ENCODE data around the gene MRPL42. TPM values are rescaled to one million over a fixed set of nuclear protein-coding genes. Genes with fewer than 3 reads are reported as not detected.

MRPL42 gene
- total RNA-seq, 2 experiments from 2014 or later: 39.0 to 39.3 TPM

DNA sequence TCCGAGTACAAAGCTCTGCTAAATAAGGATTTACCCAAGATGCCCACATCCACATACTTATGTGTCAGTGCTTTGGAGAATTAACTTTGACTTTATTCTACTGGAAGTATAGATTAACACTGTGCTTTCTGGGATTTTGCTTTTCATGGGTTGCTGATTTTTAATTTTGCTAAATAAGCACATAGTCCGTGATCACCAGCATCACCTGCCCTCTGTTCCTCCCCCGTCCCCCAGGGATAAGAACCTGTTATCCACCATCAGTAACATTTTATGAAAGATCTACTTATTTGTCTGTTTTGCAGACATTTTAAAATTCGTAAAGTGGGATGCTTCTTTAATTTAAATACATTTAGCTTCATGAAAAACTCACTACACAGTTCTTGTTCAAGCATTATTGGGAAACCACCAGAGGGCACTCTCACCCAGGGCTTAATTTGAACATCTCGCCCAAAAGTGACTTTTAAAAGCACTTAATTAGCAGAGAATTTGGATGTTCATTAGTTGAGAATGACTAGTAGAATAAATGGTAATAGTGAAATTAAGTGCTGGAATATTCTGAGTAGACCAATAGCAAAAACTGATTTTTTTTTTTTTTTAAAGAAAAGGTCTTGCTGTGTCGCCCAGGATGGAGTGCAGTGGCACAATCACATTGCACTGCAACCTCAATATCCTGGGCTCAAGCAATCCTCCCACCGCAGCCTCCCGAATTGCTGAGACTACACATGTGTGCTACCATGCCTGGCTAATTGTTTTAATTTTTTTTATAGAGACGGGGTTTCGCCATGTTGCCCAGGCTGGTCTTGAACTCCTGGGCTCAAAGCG is 35.7 kb downstream of the MRPL42 start:
- Mint-ChIP-seq H3K9me3 (no peaks in the 10 kb centered on the region), H3K4me1 (ENCODE audit: low read depth) (no peaks in the 10 kb centered on the region), H3K27ac (no peak overlapping the region), H3K36me3 (ENCODE audit: low read depth) (peaks cover 27% of the 10 kb centered on the region), H3K27me3 (no peaks in the 10 kb centered on the region), H3K4me3 (no peak overlapping the region)
- Histone ChIP-seq H3K4me1 (ENCODE audit: insufficient read depth, low read length) (no peaks in the 10 kb centered on the region), H3K36me3 (ENCODE audit: insufficient read depth, low read length) (peaks cover 19% of the 10 kb centered on the region), H3K9me3 (ENCODE audit: control insufficient read depth in 1 of 2, insufficient read depth in 1 of 2, low read length in 2 of 2) (no peaks in the 10 kb centered on the region), H3K27ac (ENCODE audit: low read depth in 1 of 2, low read length in 2 of 2) (no peak overlapping the region), H3K27me3 (ENCODE audit: control insufficient read depth in 1 of 2, insufficient read depth in 2 of 2, low read length in 2 of 2) (no peaks in the 10 kb centered on the region), H3K4me3 (ENCODE audit: low read length) (no peak overlapping the region)
- TF ChIP-seq, protein P1, sequence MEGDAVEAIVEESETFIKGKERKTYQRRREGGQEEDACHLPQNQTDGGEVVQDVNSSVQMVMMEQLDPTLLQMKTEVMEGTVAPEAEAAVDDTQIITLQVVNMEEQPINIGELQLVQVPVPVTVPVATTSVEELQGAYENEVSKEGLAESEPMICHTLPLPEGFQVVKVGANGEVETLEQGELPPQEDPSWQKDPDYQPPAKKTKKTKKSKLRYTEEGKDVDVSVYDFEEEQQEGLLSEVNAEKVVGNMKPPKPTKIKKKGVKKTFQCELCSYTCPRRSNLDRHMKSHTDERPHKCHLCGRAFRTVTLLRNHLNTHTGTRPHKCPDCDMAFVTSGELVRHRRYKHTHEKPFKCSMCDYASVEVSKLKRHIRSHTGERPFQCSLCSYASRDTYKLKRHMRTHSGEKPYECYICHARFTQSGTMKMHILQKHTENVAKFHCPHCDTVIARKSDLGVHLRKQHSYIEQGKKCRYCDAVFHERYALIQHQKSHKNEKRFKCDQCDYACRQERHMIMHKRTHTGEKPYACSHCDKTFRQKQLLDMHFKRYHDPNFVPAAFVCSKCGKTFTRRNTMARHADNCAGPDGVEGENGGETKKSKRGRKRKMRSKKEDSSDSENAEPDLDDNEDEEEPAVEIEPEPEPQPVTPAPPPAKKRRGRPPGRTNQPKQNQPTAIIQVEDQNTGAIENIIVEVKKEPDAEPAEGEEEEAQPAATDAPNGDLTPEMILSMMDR (IDR thresholded peaks at IDR 0.05): peak; percentile 91
- POLR2A ChIA-PET: interaction anchor here (0.6 to 5.0 kb wide), 5 partner anchors 24 to 602 kb away, joined by 3 to 37 read pairs (median 4); no protein-coding TSS in a partner anchor
- CTCF ChIA-PET: interaction anchor here (0.5 to 6.8 kb wide), 18 partner anchors 9 to 1482 kb away, joined by 3 to 116 read pairs (median 4); partner anchors contain the start of gene SOCS2
- intact Hi-C loops (cut with DNase I, micrococcal nuclease): loop anchor here (2.0 to 10.0 kb wide), 10 partner anchors 66 to 1030 kb away; partner anchors contain the start of genes CRADD (in 1 of the 2) and SOCS2 (in 1 of the 2)
- DNase-seq (peak; percentile 36 to 79 (median 59)), ATAC-seq (ENCODE audit: poor library complexity) (peak; percentile 29)

DNA sequence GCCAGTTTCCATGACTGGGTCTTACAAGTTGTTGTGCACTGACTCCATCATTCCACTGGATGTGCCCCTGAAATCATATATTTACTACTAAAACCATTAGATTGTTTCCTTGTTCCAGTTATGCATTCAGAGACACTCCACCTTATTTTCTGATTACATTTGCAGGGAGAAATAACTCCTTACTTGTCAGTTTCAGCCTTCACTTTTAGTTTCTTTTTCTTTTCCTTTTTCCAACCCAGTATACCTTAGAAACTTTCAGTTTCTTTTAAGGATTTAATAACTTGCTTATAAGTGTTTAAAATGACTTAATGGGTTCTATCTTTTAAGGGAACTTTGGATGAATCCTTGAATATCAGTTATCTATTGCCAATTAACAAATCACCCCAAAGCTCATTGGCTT is 39.9 kb downstream of the MRPL42 start:
- Histone ChIP-seq H3K36me3 (ENCODE audit: insufficient read depth, low read length) (peaks cover 9% of the 10 kb centered on the region), H3K4me3 (ENCODE audit: low read length) (no peak overlapping the region), H3K27me3 (ENCODE audit: control insufficient read depth in 1 of 2, insufficient read depth in 2 of 2, low read length in 2 of 2) (no peaks in the 10 kb centered on the region), H3K4me1 (ENCODE audit: insufficient read depth, low read length) (no peaks in the 10 kb centered on the region), H3K9me3 (ENCODE audit: control insufficient read depth in 1 of 2, insufficient read depth in 1 of 2, low read length in 2 of 2) (no peaks in the 10 kb centered on the region), H3K27ac (ENCODE audit: low read depth in 1 of 2, low read length in 2 of 2) (no peak overlapping the region)
- TF ChIP-seq, protein P1 (IDR thresholded peaks at IDR 0.05): no peak
- Mint-ChIP-seq H3K9me3 (no peaks in the 10 kb centered on the region), H3K27me3 (no peaks in the 10 kb centered on the region), H3K36me3 (ENCODE audit: low read depth) (peaks cover 20% of the 10 kb centered on the region), H3K4me3 (no peak overlapping the region), H3K4me1 (ENCODE audit: low read depth) (no peaks in the 10 kb centered on the region), H3K27ac (no peak overlapping the region)
- ATAC-seq (ENCODE audit: poor library complexity): no peak
- ChIA-PET CTCF (interaction anchor here (6.8 kb wide), 1 partner anchor 595 kb away, joined by 116 read pairs; no protein-coding TSS in a partner anchor), POLR2A (no interaction called here)
- DNase-seq: no peak
- intact Hi-C loops (cut with DNase I, micrococcal nuclease): loop anchor here in 1 of 2 experiments (10.0 kb wide), 1 partner anchor 168 kb away; the partner anchor contains the start of gene CRADD

DNA sequence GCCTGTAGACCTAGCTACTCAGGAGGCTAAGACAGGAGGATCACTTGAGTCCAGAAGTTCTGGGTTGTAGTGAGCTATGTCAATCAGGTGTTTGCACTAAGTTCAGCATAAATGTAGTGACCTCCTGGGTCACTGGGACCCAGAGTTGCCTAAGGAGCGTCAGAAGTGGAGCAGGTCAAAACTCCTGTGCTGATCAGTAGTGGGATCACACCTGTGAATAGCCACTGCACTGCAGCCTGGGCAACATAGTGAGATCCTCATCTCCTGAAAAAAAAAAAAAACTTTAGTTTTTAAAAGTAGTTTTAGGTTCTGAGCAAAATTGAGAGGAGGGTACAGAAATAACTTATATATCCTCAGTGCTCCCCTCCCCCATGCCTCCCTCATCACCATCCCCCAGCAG is 42.2 kb downstream of the MRPL42 start:
- ChIA-PET POLR2A (no interaction called here), CTCF (no interaction called here)
- no peaks in the 10 kb centered on the region for H3K4me1 ChIP-seq (ENCODE audit: insufficient read depth, low read length)
- TF ChIP-seq, protein P1 (IDR thresholded peaks at IDR 0.05): no peak
- H3K36me3 ChIP-seq (ENCODE audit: insufficient read depth, low read length): peaks cover 2% of the 10 kb centered on the region
- H3K27me3 Mint-ChIP-seq: no peaks in the 10 kb centered on the region
- H3K9me3 Mint-ChIP-seq: no peaks in the 10 kb centered on the region
- DNase-seq (no peak), ATAC-seq (ENCODE audit: poor library complexity) (no peak)
- peaks cover 12% of the 10 kb centered on the region for H3K36me3 Mint-ChIP-seq (ENCODE audit: low read depth)
- no peaks in the 10 kb centered on the region for H3K27me3 ChIP-seq (ENCODE audit: control insufficient read depth in 1 of 2, insufficient read depth in 2 of 2, low read length in 2 of 2)
- no peak overlapping the region for H3K27ac Mint-ChIP-seq
- intact Hi-C loops (cut with DNase I, micrococcal nuclease): loop anchor here in 1 of 2 experiments (10.0 kb wide), 1 partner anchor 165 kb away; the partner anchor contains the start of gene CRADD
- no peak overlapping the region for H3K4me3 Mint-ChIP-seq
- H3K4me1 Mint-ChIP-seq (ENCODE audit: low read depth): no peaks in the 10 kb centered on the region
- H3K9me3 ChIP-seq (ENCODE audit: control insufficient read depth in 1 of 2, insufficient read depth in 1 of 2, low read length in 2 of 2): no peaks in the 10 kb centered on the region
- H3K27ac ChIP-seq (ENCODE audit: low read depth in 1 of 2, low read length in 2 of 2): no peak overlapping the region
- H3K4me3 ChIP-seq (ENCODE audit: low read length): no peak overlapping the region

Data from CD4-positive, alpha-beta T cell (primary cell).